ENCODE results near the gene NAV2.

The NAV2 gene

DNA sequence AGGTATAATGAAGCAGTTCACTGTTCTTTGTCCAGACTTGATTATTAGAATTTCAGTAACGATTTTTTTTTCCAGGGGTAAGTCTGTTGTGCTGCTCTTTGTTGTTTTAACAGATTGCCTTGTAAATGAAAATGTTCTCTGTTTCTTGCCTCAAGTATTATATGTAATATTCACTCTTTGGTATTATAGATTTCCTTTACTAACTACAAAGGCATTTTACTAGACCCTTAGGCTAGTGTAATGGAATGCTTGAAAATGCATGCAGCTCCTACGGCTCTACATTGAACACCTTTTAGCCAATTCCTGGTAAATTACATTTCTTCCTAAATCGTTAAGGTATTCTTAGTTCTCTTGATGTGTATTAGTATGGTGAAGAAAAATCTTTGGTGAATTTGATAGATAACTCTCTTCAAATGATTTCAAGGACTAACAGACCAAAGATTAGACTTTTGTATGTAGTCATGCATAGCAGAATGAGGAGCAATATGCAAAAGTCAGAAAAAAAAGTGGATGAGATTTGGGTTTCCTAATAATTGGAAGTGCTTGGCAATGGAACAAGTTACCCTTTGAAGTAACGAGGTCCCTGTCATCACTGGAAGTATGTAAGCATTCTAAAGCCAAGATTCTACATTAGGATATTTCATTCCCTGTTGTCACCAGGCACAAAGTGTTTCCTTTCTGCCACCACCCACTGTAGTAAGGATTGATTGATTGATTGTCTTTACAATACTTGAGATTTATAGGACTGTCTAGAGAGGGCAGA lies 334.6 kb downstream of the NAV2 start:
- no peak for FAIRE-seq

DNA sequence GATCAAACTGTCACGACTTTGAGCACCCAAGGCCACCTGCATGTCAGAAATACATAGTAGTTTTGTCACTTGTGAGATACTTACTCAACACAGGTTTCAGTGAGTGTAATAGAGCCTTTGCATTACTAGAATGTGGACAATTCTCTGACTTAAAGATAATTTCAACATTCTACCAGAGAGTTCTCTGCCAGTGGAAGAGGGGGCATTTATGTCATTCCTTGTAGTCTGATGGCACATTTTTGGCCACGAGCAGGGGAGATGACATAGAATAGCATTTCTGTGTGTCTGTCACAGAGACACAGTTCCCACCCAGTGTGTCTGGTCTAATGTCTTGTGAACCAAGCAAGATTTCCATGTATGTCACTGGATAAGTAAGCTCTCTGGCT lies 335.1 kb downstream of the NAV2 start:
- FAIRE-seq, result no peak

DNA sequence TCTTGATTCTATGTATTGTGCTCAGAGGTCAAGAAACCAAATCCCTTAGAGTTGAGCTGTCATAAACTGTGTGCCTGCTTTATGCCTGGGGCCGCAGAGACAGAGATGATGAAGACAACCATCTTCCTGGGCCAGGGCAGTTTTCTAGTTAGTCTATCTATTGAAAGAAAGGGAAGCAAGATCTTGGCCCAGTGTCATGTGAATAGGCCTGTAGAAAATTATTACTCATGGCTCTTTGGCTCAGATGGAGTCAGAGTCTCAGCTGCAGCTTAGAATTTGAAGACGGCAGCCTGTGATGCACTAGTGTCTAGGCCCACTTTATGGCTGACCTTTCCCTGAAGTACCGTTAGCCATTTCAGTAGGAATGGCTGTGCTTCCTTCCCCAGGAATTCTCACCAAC lies 335.6 kb downstream of the NAV2 start:
- FAIRE-seq, result no peak

DNA sequence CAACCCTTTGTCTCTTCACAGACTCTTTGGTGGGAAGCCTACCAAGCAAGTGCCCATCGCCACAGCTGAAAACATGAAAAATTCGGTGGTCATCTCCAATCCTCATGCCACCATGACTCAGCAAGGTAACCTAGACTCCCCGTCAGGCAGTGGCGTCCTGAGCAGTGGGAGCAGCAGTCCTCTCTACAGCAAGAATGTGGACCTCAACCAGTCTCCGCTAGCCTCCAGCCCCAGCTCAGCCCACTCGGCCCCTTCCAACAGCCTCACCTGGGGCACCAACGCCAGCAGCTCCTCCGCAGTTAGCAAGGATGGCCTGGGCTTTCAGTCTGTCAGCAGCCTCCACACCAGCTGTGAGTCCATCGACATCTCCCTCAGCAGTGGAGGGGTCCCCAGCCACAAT lies 336.1 kb downstream of the NAV2 start:
- no peak for FAIRE-seq

DNA sequence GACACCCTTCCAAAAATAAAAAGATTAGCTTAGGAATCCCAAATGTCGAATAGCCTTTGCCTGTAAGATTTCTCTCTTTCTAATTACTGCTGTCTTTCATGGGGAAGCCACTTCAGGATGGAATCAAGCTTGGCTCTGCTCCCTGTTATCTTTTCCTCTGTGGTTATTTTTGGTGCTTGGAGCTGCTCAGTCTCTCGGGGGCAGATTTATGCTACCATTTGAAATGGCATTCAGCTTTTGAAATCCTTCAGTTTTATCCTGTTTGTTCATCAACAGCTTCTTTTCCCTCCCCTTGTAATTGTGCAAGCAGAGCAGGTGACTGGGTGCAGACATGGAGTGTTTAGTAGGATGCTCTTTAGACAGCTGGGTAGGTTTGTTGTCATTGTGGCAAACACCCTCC lies 336.6 kb downstream of the NAV2 start:
- FAIRE-seq, result no peak

DNA sequence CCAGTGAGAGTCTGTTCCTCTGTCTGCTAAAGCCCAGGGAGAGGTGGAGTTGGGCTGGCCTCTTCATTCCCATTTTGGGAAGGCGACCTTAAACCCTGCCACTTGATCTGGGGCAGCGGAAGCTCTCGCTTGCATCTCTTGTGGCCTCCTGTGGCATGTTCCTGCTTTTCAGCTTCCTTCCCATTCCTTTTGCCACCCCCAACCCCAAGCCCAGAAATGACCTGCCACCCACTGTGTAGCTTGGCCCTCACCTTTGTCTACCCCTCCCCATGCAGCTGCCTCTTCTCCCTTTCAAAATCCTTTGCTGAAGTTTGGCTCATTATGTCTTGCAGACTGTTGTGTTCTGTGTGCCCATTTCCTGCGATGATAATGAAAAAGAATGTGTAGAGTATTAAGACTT lies 337.4 kb downstream of the NAV2 start:
- no peak for FAIRE-seq

DNA sequence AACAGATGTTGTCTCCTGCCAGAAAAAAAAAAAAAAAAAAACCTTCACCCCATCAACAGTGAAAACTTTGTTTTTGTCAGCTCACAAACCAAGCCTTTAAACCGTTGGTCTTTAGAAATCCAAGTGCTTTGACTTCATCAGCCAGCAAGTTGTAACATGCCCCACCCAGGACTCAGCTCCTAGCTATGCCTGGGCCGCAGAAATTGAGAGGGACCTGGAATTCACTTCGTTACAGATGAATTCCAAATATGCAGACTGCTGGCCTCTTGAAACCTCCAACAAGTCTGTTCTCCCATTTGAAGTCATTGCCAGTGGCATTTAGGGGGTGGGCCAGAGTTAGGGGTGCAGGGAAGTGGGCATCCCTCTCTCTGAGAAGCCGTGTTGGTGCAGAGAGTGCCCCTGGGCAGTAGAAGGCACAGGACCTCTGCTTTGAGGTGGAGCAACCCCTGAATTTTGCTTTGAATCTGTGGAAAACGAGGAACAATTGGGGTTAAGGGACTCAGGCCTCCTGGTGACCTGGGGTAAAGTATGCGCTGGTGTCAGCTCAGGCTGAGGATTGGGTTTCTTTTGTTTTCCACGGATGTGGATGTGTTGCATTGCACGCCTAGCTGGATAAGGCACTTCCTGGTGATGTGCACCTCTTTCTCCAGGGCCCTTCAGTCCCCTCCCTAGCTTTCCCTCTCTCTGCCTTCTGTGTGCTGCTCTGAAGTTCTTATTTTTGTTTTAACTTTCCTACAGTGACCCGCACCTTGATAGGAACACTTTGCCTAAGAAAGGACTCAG lies 338.1 kb downstream of the NAV2 start:
- FAIRE-seq, result no peak

DNA sequence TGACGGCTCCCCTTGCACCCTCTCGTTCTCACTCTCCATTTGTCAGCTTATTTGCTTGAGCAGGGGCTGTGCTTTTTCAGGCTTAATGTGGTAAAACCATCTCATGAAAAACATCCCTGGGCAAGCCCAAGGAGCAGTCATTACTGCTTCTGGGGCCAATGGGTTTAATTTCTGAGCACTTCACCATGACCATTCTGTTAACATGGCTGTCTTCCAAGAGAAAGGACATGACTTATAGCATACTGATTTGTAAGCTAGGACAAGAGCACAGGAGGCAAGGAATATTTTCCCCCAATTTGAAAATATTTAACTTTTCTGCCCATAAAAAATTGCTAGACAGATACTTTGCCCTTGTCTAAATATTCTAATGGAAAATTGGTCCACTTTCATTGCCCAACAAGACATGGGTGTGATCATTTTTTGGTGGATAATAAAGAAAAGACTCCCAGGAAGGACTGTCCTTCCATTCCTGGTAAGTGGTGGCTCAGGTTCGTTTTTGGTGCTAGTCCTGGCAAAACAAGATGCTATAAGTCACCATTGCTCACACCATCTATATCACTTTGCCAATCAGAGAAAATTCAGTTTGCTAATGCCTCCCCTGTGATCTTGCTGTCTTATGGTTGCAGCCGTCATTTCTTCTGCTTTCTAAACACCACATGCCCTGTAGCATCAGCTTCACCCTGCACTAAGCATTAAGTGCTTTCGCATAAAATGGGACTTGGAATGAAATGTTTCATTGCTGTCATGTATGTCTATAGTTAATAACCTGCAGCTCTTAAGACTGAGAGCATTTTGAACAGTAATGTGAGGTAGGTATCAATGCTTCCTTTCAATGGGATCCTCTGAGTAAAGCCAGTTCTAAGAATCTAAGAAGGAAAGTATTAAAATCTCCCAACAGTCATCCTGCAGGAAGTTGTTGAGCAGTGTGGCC lies 339.1 kb downstream of the NAV2 start:
- FAIRE-seq, result no peak

DNA sequence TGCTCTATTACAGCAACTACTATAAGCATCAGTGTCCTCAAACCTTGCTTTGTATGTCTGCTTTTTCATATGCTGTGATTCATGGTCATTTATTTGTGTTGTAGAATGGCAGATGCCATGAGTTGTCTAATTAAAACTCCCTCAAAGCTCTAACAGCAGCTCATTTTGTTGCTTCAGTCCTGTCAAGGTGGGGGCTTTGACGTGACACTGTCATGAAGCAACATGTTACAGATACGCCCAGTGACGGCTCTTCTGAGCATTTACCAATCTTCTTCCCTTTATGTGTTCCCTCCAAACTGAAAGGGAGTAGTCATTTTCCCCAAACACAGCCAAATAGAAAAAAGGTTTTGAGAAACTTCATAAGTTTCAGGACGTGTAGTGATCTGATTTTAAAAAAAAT lies 340.9 kb downstream of the NAV2 start:
- FAIRE-seq, result no peak

DNA sequence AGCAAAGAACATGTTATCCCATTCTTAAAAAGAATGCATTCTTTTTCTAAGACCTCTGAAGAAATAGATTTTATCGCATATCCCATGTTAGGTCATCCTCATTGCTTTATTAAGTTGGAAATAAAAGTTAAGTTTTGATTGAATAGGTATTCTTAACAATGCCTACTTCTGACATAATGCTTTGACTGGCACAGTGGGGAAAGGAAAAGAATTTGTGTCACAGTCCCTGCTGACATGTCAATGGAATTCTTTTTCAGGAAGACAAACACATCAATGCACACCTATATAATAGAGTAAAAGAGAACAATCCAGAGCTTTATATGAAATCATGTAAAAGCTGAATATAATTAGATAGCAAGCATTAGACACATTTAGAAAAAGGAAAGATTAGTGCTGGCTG lies 341.9 kb downstream of the NAV2 start:
- no peak for FAIRE-seq

DNA sequence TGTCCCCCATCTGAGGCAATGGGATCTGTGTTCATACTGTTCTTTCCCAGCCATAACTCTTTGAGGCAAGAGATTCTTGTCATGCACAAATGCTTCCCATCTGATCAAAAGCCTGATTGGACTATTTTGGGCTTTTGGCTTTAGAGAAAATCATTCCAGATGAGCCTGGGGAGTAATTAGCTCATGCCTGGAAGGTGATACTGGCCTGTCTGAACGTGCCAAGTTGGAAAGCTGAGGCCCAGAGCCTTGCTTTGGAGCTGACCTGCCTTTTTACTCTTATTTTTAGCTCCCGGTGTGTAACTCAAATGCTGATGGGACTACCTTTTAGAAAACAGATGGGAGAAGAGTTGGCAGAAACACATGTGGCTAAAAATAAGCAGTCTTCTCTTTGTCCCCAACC lies 342.7 kb downstream of the NAV2 start:
- no peak for FAIRE-seq

DNA sequence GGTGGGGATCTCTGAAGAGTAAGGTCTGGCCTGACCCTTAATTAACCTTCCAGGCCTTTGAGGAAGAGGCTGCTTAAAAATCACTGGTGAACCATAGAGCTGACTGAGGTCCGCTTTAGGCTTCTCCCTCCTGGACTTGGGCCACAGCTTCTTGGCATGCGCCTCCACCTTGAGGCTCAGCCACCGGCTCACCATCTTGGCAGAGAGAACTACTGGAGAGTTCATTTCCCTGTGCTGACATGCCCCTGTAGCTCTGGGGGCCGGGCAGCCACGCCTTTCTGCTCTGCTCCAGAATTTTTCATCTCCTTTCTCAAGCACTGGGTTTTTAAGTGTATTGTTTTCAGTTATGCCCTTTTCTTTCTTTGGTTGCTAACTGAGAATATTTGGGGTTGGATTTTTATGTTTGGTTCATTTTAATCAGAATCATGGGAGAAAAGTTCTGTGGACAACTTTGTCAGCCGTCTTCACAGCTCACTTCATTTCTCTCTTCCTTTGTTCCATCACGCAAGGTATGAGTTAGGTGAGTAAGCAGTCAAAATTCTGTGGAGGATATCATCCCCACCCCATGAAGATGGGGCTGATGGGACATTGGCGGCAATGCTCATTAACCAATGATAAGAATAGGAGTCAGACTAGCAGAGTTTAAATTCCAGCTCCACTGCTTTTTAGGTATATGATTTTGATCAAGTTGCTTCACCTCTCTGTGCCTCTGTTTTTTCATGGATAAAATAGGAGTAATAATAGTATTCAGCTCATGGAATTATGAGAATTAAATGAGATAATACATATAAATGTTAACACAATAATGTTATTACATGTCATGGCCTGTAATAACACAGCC lies 343.7 kb downstream of the NAV2 start:
- FAIRE-seq, result no peak

DNA sequence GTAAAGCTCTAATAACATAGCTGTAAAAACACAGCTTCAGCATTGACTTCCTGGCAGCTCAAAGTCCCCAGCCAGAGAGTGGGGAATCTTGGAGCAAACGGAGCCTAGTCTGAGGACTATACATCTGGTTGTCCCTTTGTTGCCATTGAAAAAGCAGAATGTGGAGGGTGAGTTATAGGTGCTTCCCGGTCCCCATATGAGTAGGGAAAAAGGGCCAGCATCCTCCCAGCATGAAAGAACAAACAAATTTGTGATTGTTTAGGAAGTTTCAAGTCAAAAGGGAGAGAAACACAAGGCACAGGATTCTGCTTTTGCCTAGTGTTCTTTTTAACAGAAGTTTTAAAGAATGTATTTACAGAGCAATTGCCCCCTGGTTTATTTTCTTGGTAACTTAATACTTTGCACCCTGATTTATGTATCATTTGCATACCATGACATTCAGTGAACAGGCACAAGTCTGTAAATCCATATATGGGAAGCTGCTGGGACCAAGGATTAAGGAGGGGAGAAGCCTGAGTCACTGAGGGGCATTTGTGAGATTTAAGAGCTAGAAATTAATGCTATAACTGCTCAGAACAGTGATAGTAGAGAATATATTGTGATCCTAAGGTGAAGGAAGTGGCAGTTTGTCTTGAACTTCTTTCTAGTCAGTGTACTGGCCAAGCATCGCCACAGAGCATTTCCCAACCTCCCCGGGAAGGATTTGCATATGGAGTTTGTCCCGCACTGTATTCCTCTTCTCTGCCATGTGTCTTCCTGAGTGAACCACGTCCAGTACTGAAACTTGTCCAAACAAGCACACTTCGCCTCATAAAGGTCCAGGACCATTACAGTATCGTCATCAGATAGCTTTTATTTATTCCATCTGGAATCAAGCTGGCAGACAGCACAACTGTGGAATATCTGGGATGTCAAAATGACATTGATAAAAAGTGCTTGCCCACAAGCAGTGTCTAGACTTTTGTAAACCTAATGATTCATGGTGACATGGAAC lies 344.6 kb downstream of the NAV2 start:
- no peak for FAIRE-seq

DNA sequence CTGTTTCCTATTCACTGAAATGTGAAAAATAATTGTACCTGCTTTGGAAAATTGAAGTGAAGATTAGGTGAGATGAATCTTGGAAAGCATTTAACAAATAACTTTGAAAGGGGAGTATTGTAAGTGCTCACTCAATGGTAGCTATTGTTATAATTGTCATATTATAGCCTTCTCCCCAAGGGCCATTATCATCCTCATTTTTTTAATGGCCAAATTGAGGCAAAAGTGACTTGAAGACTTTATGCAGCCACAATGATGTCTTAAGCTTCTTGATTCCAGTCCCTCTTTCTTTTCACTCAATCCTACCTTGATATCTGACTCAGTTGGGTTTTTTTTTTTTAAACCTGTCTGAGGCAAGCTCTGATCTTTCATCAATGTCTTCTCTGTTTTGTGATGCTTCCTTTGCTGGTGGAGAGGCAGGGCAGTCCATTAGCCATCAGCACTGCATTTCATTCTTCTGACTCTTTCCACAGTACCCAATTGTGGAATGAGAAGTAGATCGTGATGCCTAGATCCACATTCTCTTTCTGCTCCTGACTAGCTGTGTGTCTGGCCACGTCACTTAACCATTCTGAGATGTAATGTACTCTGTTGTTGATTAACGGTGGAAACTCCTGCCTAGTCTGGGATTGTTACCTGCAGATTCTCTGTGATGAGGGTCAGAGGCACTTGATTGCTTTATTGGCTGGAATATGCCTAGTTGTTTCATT lies 346.3 kb downstream of the NAV2 start:
- no peak for FAIRE-seq

DNA sequence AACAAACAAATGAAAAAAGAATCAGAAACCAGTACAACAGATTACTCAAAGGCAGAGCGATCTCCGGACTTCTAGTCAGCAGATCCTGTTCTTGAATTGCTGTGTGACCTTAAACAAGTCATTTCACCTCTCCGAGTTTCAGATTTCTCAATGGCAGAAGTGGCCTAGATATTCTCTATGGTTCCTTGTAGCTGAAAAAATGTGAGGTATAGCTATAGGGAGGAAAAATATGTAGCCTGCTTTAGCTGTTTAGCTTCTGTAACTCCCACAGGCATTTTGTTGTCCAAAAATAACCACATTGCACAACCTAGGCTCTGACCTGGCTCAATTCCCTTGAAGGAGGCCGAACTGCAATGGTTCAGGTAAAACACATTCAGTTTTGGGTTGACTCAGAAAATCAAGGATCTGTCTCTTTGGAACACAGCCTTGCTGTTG lies 347.0 kb downstream of the NAV2 start:
- FAIRE-seq, result no peak

DNA sequence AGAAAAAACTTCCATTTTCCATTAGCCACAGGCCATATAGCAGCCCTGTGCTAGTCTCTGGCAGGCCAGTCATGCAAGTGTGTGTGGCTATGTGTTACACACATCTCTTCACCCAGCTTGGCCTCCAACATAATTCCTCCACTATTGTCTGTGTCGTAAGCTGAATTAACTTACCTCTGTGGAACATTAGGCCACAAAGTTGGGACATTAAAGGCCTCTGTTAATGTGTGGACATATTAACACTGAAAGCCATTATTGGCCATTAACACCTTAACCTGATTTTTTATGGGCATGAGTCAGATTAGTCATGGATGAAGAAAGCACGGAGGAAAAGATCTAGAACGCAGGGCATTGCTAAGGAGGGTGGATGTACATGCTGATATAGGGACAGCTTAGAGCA lies 347.5 kb downstream of the NAV2 start:
- FAIRE-seq, result no peak

DNA sequence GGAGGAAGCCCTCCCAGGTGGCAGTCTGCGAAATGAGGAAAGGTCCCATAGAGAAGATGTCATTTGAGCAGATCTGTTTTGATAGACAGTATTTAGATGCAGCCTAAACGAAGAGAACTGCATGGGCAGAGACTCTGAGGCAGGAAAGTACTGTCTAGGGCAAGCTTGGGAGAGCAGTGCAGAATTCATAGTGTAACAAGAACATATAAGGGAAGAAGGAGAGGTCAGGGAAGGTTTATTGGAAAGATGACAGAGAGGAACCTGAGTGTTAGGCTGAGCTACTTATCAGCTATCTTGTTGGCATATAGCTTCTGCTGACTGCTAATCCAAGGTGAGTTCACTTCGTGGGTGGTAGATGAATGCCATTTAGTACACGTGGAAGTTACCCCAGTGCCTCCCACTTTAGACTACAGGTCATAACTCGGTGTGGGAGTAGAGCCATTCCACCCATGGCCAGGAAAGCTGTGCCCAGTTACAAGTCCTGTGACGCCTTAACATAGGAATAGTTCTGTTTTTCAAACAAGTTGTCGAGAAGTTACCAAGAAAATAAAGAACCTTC lies 348.1 kb downstream of the NAV2 start:
- no peak for FAIRE-seq

DNA sequence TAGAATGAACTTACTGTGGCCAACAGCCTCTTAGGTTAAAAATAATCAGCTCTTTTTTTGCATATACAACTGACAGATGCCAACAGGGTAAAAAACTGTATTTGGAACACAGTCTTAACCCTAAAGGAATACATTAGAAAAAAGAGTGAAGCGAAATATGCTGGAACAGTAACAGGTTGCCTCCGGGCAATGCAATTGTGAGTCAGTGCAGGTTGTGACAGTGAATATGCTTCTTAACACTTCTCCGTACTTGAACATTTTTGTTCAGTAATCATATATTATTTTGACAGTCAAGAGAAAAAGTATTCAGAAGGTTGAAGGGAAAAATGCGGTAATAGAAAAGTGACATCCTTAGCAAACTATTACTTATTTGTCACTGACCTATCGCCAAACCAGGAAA lies 349.1 kb downstream of the NAV2 start:
- FAIRE-seq, result no peak

DNA sequence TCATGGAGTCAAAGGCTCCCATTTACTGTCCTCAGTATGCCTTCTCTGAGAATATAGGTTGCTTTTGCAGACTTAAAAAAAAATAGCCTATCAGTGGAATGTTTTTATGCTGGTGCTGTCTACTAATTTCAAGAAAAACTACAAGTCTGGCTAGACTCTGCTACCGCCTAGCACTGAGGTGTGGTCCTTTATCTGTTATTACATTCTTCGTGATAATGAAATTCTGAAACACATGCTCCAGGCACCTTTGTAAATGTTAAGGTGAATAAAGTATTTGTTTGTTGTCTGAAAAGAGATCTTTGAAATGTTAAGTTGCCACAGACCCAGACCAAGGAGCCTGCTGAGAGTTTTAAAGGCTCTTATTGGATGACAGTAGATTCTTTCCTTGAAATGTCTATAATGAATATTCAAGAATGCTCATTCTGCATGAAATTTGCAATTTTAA lies 352.3 kb downstream of the NAV2 start:
- no peak for FAIRE-seq

DNA sequence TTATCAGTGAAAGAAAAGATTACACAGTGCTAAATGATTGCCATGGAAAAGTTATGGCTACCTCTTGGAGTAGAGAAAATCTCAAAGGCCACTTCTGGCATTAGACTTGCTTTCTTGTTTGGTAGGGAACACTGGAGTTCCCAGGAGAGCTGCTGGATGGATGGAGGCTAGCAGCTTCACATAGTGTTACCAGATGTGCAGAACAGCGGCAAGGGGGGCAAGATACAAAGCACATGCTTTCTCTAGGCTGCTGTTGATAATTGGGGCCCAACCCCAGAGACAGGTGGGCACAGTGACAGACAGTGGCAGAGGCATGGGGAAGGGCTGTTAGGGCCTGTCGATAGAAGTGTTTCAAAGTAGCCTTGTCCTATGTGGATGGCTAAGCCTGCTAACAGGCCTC lies 352.8 kb downstream of the NAV2 start:
- no peak for FAIRE-seq
